AML-193 (cell line): Measurements from ENCODE around the gene TMEM41A.
"Not testable (repeated sequence)": the region's sequence is repeated elsewhere in the genome, so short reads cannot be mapped to it uniquely, and the experiment has no call there.

Experiments
- DNase-seq, 2 experiments: peaks; one replicate each; lab custom pipeline; 2025; lab: John Stamatoyannopoulos, UW

The TMEM41A gene

DNA sequence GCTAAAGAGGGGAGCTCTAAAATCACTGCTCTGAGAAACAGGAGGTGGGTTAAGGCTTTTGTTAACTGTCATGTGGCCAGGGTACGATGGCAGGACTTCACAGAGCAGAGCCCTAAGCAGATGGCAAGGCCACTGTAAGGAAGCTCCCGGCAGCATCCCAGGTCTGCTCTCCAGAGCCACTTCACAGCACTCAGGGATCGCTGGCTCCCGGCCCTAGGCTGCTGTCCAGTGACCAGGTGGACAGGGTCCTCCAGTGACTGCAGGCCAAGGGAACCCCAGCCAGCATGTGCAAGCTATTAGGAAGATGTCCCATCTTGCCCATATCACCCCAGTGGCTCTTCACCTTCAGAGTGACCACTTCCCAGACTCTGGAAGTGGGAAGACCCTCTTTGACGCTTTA is 10.4 kb downstream of the TMEM41A start:
- DNase-seq: no peak

GRCh38 chr3:185486394-185486793 is 12.4 kb downstream of the TMEM41A start:
- no peak for DNase-seq

GRCh38 chr3:185484296-185484695 is 14.5 kb downstream of the TMEM41A start:
- DNase-seq: no peak

GRCh38 chr3:185479373-185479945 is 19.4 kb downstream of the TMEM41A start:
- no peak for DNase-seq

DNA sequence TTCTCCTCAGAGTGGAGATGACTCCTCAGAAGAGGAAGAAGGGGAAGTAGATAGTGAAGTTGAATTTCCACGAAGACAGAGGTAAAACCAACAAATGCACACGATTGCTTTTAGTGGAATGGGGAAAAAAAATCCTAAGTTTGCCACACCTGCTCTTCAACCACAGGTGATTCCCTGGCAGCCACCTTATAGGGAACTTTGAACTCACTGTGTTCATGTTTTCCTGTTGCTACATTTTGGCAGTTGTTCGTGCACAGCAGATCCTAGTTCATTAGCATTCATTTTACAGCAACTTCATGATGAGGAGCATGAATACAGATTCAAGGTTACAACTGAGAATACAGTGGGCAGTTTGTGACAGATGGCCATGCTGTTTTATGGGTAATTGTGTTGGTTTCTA is 21.5 kb downstream of the TMEM41A start:
- DNase-seq: no peak

DNA sequence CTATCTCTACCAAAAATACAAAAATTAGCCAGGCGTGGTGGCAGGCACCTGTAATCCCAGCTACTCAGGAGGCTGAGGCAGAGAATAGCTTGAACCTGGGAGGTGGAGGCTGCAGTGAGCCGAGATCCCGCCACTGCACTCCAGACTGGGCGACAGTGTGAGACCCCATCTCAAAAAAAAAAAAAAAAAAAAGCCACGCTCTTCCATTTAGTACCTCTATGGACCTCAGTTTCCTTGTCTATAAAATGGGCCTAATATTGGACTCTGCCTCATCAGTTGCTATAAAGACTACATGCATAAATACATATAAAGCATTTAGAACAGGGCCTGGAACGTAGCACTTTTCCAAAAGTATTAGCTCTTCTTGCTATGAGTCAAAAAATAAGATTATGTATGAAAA is 23.9 kb downstream of the TMEM41A start:
- not testable (repeated sequence) for DNase-seq

GRCh38 chr3:185473290-185473815 is 25.5 kb downstream of the TMEM41A start:
- DNase-seq: no peak

GRCh38 chr3:185470323-185470722 is 28.5 kb downstream of the TMEM41A start:
- DNase-seq: no peak

DNA sequence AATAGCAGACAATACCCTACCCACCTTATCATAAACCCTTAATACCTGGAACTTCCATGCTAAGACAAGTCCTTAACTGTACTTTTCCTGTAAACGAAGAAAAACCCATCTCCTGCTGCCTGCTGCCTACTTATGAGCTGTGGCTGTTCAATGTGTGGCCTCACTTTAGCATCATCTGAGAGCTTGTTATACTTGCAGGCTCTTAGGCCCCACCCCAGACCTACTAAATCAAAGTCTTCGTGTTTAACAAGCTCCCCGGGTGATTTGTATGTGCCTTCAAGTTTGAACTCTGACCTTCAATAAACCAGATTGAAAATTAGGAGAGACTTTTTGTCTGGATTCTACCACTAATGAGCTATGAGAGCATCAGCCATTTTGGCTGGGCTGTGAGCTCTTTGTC is 29.3 kb downstream of the TMEM41A start:
- DNase-seq: no peak

DNA sequence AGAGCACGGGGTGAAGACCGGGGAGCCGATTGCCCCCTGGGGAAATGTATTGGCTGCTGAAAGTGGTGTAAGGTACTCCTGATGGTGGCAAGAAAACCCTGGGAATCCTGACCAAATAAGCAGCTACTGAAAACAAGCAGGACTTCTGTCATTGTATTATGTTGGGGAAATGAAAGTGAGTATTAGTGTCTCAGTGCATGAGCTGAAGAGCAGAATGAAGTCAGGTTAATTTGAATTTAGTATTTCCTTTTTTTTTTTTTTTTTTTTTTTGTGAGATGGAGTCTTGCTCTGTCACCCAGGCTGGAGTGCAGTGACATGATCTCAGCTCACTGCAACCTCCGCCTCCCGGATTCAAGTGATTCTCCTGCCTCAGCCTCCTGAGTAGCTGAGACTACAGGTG is 32.7 kb downstream of the TMEM41A start:
- DNase-seq: not testable (repeated sequence)

- no peak for DNase-seq
Observed at GRCh38 chr3:185465471-185465870, 33.4 kb downstream of the TMEM41A start.

- DNase-seq: peak; percentile 19 to 38
Observed at GRCh38 chr3:185460719-185461350, 38.0 kb downstream of the TMEM41A start.

GRCh38 chr3:185460309-185460708 is 38.5 kb downstream of the TMEM41A start:
- DNase-seq: no peak

- DNase-seq: peak; percentile 23 to 33
Observed at GRCh38 chr3:185457376-185457775, 41.5 kb downstream of the TMEM41A start.

DNA sequence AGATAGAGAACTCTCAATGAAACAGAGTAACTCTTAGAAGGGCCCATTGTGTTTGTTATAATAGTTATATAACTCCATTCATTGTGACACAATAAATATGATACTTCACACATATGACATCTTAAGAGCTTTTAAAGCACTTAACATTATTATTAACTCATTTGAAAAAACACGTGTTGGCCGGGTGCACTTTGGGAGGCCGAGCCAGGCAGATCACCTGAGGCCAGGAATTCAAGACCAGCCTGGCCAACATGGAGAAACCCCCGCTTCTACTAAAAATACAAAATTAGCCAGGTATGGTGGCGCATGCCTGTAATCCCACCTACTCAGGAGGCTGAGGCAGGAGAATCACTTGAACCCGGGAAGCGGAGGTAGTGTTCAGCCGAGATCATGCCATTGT is 47.4 kb downstream of the TMEM41A start:
- not testable (repeated sequence) for DNase-seq

- no peak for DNase-seq
Observed at GRCh38 chr3:185448107-185448506, 50.7 kb downstream of the TMEM41A start.

GRCh38 chr3:185444329-185444728 is 54.5 kb downstream of the TMEM41A start:
- DNase-seq: no peak

- no peak for DNase-seq
Observed at GRCh38 chr3:185442031-185442430, 56.8 kb downstream of the TMEM41A start.

GRCh38 chr3:185439745-185440466 is 58.9 kb downstream of the TMEM41A start:
- no peak for DNase-seq
